Renal cortical epithelial cell (primary cell): Measurements from ENCODE around the gene DPY19L1. TPM values are rescaled to one million over a fixed set of nuclear protein-coding genes. Genes with fewer than 3 reads are reported as not detected.
"Not testable (repeated sequence)": the region's sequence is repeated elsewhere in the genome, so short reads cannot be mapped to it uniquely, and the experiment has no call there.

Experiments
- DNase-seq: peaks from one replicate; pipeline ENCODE4 v3.0.0-alpha.2; 2011; ENCODE audit warnings: low read depth
- total RNA-seq: library from RNA; depleted of rRNA; stranded (reverse); fragments of >200 nt; gene quantifications from 2 replicates; pipeline ENCODE4 v1.2.3, GENCODE V29; 2014

Gene DPY19L1
- total RNA-seq, 1 donor from 2014 or later = 77.7 TPM

- DNase-seq = no peak
Observed at GRCh38 chr7:35032166-35032565, 5.1 kb downstream of the DPY19L1 start.

DNA sequence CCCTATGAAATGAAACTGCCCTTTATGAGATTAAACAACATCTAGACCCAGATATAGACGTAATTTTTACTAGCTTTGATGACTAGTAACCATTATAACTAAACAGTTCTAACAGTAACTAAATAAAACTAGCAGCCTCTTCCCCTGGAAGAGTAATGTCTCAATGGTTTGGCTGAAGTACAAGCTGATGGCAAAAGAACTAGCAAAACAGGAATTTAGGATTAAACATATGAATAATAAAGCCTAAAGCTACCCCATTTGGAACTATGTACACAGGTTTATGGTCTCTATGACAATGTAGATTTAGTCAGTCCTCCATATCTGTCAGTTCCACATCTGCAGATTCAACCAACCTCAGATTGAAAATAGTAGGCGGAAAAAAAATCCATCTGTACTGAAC is 6.4 kb downstream of the DPY19L1 start:
- DNase-seq = no peak

- no peak for DNase-seq
Observed at GRCh38 chr7:35029311-35029710, 8.0 kb downstream of the DPY19L1 start.

DNA sequence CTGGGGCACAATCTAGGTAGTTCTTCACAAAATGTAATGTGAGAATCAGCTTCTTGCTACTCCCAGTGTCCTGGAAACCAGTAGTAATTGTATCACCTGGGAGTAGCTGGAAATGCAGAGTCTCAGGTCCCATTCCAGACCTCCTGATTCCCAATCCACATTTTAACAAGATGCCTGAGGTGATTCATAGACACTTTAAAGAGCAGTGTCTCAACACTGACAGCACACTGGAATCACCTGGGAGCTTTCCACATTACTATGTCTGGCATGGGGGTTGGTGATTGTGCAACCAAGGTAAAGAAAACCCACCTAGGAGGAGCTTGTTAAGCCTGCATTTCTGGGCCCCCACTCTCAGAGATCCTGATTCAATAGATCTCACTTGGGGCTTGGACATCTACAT is 11.1 kb downstream of the DPY19L1 start:
- DNase-seq = peak; percentile 65

- DNase-seq = peak; percentile 16
Observed at GRCh38 chr7:35025369-35025870, 11.9 kb downstream of the DPY19L1 start.

DNA sequence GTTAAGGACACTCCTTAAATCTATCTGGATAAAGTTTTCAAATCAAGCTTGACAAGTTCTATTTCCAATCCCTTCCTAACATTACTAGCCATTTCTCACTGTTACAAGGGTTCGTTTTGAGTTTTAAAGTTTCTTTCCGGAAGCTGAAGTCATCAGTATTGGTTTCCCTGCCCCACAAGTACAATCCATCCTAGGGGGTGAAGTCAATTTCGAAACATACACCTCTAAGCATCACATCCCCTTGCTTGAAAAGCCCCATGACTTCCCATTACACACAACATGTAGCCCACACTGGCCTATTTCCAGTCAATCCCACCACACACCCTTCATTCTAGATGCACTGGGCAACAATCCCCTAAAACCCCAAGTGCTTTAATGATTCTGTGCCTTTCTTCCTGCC is 13.0 kb downstream of the DPY19L1 start:
- no peak for DNase-seq

DNA sequence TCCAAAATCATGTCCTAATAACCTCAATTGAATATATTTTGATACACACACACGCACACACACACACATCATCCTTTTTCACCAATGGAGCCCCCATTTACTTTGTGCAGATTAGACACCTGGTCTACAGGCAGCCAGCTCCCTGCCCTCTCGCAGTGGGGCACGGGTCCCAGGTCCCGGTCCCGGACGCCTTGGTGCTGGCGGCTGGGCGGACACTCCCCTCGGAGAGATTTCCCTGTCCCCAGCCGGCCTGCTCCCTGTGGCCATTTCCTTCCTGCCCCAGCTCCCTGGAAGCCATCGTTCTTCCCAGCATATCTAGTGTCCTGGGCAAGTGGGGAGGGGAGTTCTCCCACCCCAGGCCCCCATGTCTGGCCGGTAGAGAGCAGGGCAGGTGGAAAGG is 14.6 kb downstream of the DPY19L1 start:
- DNase-seq = no peak

- DNase-seq = no peak
Observed at GRCh38 chr7:35021445-35021844, 15.8 kb downstream of the DPY19L1 start.

- no peak for DNase-seq
Observed at GRCh38 chr7:35019801-35020200, 17.5 kb downstream of the DPY19L1 start.

DNA sequence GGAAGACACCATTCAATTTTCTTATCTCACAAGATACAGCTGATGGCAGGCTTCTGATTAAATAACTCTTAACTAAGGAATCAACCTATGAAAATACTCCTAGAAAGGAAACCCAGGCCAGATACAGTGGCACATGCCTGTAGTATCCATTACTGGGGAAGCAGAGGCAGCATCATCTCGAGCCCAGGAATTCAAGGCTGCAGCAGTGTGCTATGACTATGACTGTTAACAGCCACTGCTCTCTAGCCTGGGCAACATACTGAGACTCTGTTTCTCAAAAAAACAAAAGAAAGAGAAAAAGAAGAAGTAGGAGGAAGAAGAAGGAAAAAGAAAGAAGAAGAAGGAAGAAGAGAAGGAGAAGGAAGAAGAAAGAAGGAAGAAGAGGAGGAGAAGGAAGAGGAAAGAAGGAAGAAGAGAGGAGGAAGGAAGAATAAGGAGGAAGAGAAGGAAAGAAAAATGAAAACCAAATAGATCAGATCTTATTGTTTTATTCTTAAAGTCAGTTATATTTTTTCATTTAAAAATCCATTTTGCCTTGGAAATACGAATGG is 18.0 kb downstream of the DPY19L1 start:
- no peak for DNase-seq

DNA sequence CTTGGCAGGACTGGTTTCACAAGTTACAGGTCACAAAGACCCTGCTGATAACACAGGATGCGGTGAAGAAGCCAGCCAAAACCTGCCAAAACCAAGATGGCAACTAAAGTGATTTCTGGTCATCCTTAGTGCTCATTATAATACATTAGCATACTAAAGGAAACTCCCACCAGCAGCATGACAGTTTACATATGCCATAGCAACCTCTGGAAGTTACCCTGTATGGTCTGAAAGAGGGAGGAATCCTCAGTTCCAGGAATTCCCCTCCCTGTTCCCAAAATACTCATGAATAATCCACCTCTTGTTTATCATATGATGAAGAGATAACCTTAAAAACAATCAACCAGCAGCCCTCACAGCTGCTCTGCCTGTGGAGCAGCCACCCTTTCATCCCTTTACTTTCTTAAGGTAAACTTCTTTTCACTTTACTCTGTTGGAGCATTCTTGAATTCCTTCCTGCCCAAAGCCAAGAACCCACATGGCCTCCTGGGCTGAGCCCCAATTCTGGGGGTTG is 21.9 kb downstream of the DPY19L1 start:
- DNase-seq = no peak

- DNase-seq = no peak
Observed at GRCh38 chr7:35012160-35012559, 25.1 kb downstream of the DPY19L1 start.

GRCh38 chr7:35011085-35011484 is 26.2 kb downstream of the DPY19L1 start:
- no peak for DNase-seq

DNA sequence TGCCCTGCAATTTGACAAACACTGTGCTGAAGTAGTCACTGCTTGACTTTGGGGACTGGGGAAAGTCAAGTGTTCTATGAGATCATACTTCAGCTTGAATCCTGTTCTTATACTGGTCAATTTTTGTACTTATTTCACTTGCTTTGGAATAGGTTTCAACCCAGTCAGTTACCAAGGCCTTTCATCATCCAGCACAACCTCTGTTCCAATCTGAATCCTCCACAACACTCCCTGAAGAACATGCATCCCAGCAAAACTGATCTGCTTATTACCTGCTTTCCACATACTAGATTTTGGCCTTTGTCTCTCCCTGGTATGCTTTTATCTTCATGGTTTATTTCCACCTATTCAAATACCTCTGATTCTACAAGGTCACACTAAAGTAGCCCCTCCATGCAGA is 29.5 kb downstream of the DPY19L1 start:
- DNase-seq = no peak

DNA sequence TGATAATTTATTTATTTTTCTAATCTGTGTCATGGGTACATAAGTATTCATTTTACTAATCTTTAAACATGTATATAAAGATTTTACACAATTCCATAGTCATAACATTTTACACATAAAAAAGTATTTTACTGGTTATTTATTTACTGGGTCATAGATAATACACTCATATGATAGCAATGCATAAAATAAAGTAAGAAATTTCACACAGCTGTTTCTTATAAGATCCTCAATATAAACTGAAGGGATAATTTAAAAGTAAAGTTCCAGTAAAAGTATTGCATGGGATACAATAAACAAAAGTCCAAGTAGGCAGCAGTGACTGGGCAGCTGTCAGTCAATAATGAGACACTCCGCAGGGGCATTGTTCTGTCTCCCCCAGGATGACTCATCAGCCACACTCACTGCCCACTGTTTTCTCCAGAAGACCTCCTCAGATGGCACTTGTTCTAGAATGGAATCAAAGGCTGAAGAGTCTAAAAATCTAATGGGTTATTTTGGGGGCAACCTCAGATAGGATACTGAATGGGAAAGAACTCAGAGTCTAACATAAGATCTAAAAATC is 32.7 kb downstream of the DPY19L1 start:
- DNase-seq = peak; percentile 78

- DNase-seq = peak; percentile 99
Observed at GRCh38 chr7:35003679-35004303, 33.5 kb downstream of the DPY19L1 start.

GRCh38 chr7:35003177-35003650 is 34.1 kb downstream of the DPY19L1 start:
- DNase-seq = peak; percentile 50

- DNase-seq = not testable (repeated sequence)
Observed at GRCh38 chr7:34998335-34998734, 39.0 kb downstream of the DPY19L1 start.

- not testable (repeated sequence) for DNase-seq
Observed at GRCh38 chr7:34996423-34997090, 40.7 kb downstream of the DPY19L1 start.

- DNase-seq = no peak
Observed at GRCh38 chr7:34995757-34996156, 41.5 kb downstream of the DPY19L1 start.

DNA sequence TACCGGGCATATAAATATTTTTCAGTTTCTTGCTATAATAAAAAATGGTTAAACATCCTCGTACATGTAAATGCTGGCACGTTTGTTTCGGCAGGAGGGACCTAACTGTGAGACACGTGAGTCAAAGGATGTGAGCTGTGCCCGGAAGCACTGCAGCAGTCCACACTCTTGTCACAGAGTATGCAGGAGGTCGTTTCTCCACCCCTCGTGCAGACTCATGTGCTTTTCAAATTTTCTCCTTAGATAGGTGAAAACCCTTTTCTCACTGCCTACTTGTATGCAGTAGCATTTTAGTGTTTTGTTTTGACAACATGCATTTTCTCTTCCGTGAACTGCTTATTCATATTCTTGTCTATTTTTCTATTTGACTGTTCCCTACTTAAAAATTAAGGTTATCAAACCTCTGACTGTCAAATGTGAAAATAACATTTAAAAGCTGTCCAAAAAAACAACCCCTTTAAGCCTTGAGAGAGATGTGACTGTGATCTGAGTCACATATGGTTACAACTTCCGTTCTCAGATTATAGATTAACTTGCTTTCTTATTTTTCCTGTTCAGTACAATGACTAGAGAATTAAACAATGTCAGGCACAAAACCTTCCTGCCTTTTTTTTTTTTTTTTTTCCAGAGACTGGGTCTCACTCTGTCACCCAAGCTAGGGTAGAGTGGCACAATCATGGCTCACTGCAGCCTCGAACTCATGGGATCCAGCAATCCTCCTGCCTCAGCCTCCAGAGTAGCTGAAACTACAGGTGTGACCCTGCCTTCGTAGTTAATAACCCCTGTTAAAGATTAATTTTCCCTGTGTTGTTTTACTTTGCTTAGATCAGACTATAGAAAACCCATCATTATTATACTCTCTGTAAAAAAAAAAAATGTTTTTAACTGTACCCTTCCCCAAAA is 45.1 kb downstream of the DPY19L1 start:
- peak; percentile 93 for DNase-seq
